ENCODE data around the gene VSX1. TPM values are rescaled to one million over a fixed set of nuclear protein-coding genes. Genes with fewer than 3 reads are reported as not detected.

The VSX1 gene
- total RNA-seq, 2 experiments from 2014 or later: not detected

DNA sequence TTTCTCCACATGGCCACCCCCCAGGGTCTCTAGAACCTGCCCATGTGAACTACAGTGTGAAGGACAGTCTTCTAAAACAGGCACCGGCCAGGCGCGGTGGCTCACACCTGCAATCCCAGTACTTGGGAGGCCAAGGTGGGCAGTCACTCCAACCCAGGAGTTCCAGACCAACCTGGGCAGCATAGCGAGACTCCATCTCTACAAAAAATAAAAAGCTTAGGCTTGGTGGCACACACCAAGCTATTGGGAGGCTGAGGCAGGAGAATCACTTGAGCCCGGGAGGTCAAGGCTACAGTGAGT lies 37.7 kb downstream of the VSX1 start:
- POLR2A ChIA-PET: interaction anchor here (3.4 kb wide), 1 partner anchor 13 kb away, joined by 34 read pairs; the partner anchor contains the start of gene ACSS1
- no peak for ATAC-seq (ENCODE audit: poor library complexity)
- TF ChIP-seq, protein P1, sequence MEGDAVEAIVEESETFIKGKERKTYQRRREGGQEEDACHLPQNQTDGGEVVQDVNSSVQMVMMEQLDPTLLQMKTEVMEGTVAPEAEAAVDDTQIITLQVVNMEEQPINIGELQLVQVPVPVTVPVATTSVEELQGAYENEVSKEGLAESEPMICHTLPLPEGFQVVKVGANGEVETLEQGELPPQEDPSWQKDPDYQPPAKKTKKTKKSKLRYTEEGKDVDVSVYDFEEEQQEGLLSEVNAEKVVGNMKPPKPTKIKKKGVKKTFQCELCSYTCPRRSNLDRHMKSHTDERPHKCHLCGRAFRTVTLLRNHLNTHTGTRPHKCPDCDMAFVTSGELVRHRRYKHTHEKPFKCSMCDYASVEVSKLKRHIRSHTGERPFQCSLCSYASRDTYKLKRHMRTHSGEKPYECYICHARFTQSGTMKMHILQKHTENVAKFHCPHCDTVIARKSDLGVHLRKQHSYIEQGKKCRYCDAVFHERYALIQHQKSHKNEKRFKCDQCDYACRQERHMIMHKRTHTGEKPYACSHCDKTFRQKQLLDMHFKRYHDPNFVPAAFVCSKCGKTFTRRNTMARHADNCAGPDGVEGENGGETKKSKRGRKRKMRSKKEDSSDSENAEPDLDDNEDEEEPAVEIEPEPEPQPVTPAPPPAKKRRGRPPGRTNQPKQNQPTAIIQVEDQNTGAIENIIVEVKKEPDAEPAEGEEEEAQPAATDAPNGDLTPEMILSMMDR (IDR thresholded peaks at IDR 0.05): no peak
- H3K27ac Mint-ChIP-seq: peak overlapping the region; percentile 95
- H3K4me1 ChIP-seq (ENCODE audit: insufficient read depth, low read length): peaks cover 49% of the 10 kb centered on the region
- peaks cover 33% of the 10 kb centered on the region for H3K36me3 ChIP-seq (ENCODE audit: insufficient read depth, low read length)
- H3K36me3 Mint-ChIP-seq (ENCODE audit: low read depth): peaks cover 25% of the 10 kb centered on the region
- no peak overlapping the region for H3K4me3 ChIP-seq (ENCODE audit: low read length)
- no peaks in the 10 kb centered on the region for H3K9me3 Mint-ChIP-seq
- H3K4me3 Mint-ChIP-seq: no peak overlapping the region
- CTCF ChIA-PET: no interaction called here
- no peaks in the 10 kb centered on the region for H3K27me3 ChIP-seq (ENCODE audit: control insufficient read depth in 1 of 2, insufficient read depth in 2 of 2, low read length in 2 of 2)
- H3K9me3 ChIP-seq (ENCODE audit: control insufficient read depth in 1 of 2, insufficient read depth in 1 of 2, low read length in 2 of 2): no peaks in the 10 kb centered on the region
- DNase-seq: no peak
- H3K27ac ChIP-seq (ENCODE audit: low read depth in 1 of 2, low read length in 2 of 2): peak overlapping the region; percentile 78 to 80
- peaks cover 50% of the 10 kb centered on the region for H3K4me1 Mint-ChIP-seq (ENCODE audit: low read depth)
- intact Hi-C loops (cut with DNase I, micrococcal nuclease): no loop called here
- no peaks in the 10 kb centered on the region for H3K27me3 Mint-ChIP-seq

DNA sequence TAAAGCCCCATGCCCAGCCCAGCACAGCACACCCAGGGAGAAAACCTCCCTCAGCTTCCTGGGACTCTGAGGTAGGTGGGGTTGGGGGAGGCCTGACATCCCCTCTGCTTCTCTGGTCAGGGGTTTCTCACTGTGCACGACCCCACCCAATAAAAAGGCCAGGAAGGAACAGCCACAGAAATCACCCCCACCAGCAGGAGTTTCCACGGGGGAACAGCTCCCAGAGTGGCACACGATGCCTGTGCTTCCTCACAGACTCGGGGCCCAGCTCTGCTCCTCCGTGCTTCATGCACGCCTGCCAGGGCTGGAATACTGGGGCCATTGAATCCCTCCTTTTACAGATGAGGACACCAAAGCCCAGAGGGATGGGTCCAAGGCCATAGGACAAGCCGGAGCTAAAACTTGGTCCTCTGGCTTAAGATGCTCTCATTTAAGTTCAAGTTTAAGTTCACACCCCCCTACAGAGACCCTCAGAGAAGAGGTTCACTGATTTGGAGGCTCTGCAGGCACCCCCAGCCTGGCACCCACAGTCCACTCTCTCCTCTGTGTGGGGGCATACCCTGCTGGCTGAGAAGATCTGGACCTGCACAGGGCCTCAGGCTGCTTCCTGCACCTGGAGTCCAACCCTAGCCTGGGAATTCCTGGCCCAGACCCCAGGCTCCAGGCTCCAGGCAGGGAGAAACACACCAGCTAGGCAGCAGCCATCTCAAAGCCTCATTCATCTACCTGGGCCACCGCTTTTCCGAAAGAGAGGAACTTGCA lies 38.3 kb downstream of the VSX1 start:
- no peak for DNase-seq
- Histone ChIP-seq H3K4me3 (ENCODE audit: low read length) (no peak overlapping the region), H3K4me1 (ENCODE audit: insufficient read depth, low read length) (peaks cover 54% of the 10 kb centered on the region), H3K27ac (ENCODE audit: low read depth in 1 of 2, low read length in 2 of 2) (peak overlapping the region; percentile 78 to 80), H3K27me3 (ENCODE audit: control insufficient read depth in 1 of 2, insufficient read depth in 2 of 2, low read length in 2 of 2) (no peaks in the 10 kb centered on the region), H3K36me3 (ENCODE audit: insufficient read depth, low read length) (peaks cover 33% of the 10 kb centered on the region), H3K9me3 (ENCODE audit: control insufficient read depth in 1 of 2, insufficient read depth in 1 of 2, low read length in 2 of 2) (no peaks in the 10 kb centered on the region)
- Mint-ChIP-seq H3K36me3 (ENCODE audit: low read depth) (peaks cover 25% of the 10 kb centered on the region), H3K27me3 (no peaks in the 10 kb centered on the region), H3K9me3 (no peaks in the 10 kb centered on the region), H3K4me3 (peak overlapping the region; percentile 80), H3K27ac (peak overlapping the region; percentile 95), H3K4me1 (ENCODE audit: low read depth) (peaks cover 49% of the 10 kb centered on the region)
- POLR2A ChIA-PET: interaction anchor here (0.7 to 3.4 kb wide), 3 partner anchors 14 to 152 kb away, joined by 3 to 34 read pairs (median 3); partner anchors contain the start of genes ACSS1 and ENTPD6
- intact Hi-C loops (cut with DNase I, micrococcal nuclease): no loop called here
- TF ChIP-seq, protein P1 (IDR thresholded peaks at IDR 0.05): no peak
- no peak for ATAC-seq (ENCODE audit: poor library complexity)
- CTCF ChIA-PET: interaction anchor here (0.8 kb wide), 1 partner anchor 13 kb away, joined by 3 read pairs; no protein-coding TSS in a partner anchor

DNA sequence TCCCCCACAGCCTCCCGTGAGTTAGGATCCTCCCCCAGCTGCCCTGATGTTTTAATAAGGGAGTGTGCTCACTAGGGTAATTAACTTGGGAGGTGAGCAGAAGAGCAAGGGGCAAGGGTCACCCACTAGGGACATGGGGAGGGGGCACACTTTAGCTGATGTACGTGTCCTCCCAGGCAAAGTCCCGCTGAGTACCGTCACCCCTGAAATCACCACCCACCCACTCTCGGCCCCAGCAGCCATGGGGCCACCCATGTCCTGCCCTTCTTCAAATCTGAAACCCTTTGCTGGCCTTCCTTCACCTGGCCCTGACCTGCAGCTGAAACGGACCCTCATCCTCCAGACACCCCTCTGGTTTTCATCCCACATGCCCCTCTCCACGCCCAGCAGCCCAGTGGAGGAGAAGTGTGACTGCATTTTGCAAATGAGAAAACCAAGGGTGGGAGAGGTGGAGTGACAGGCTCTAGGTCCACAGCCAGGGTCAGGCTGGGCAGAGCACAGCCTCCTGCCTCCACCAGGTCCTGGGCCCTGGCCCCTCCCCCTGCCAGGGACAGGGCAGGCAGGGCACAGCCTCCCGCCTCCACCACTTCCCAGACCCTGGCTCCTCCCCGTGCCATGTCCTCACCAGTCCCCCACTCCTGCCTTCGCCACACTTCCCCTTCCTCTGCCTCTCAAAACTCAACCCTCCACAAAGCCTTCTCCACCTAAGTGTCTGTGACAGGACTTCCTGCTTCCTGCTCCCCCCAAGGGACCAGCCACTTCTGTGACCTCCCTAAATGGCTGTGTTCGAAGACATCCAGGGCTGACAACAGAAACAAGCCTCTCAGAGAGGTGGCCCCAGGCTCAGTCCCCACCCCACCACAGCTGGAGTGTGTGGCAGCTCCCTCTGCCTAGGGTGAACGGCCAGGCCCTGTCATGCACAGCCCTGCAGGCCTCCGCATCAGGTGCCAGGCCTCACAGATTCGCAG lies 39.1 kb downstream of the VSX1 start:
- no peaks in the 10 kb centered on the region for H3K27me3 ChIP-seq (ENCODE audit: control insufficient read depth in 1 of 2, insufficient read depth in 2 of 2, low read length in 2 of 2)
- no peak overlapping the region for H3K4me3 ChIP-seq (ENCODE audit: low read length)
- CTCF ChIA-PET: interaction anchor here (0.8 kb wide), 1 partner anchor 14 kb away, joined by 3 read pairs; no protein-coding TSS in a partner anchor
- H3K27ac Mint-ChIP-seq: peak overlapping the region; percentile 95
- H3K36me3 Mint-ChIP-seq (ENCODE audit: low read depth): peaks cover 23% of the 10 kb centered on the region
- H3K27ac ChIP-seq (ENCODE audit: low read depth in 1 of 2, low read length in 2 of 2): peak overlapping the region; percentile 78 to 80
- POLR2A ChIA-PET: interaction anchor here (0.7 to 3.4 kb wide), 3 partner anchors 15 to 153 kb away, joined by 3 to 34 read pairs (median 3); partner anchors contain the start of genes ACSS1 and ENTPD6
- peak; percentile 86 for ATAC-seq (ENCODE audit: poor library complexity)
- H3K4me1 Mint-ChIP-seq (ENCODE audit: low read depth): peaks cover 56% of the 10 kb centered on the region
- H3K36me3 ChIP-seq (ENCODE audit: insufficient read depth, low read length): peaks cover 34% of the 10 kb centered on the region
- H3K9me3 ChIP-seq (ENCODE audit: control insufficient read depth in 1 of 2, insufficient read depth in 1 of 2, low read length in 2 of 2): no peaks in the 10 kb centered on the region
- intact Hi-C loops (cut with DNase I, micrococcal nuclease): no loop called here
- peak in 13 of 14 experiments; percentile 14 to 73 (median 39) for DNase-seq
- H3K9me3 Mint-ChIP-seq: no peaks in the 10 kb centered on the region
- no peaks in the 10 kb centered on the region for H3K27me3 Mint-ChIP-seq
- TF ChIP-seq, protein P1 (IDR thresholded peaks at IDR 0.05): no peak
- peak overlapping the region; percentile 80 for H3K4me3 Mint-ChIP-seq
- H3K4me1 ChIP-seq (ENCODE audit: insufficient read depth, low read length): peaks cover 59% of the 10 kb centered on the region
